HG03108 (cell line): Measurements from ENCODE around the gene TKT.

ENCODE experiments used
- ATAC-seq: cut with Tn5 transposase; IDR thresholded peaks from one replicate; pipeline ENCODE4 v1.9.1; 2021; ENCODE audit warnings: moderate library complexity; ENCODE audit not compliant: unreplicated experiment

The TKT gene

DNA sequence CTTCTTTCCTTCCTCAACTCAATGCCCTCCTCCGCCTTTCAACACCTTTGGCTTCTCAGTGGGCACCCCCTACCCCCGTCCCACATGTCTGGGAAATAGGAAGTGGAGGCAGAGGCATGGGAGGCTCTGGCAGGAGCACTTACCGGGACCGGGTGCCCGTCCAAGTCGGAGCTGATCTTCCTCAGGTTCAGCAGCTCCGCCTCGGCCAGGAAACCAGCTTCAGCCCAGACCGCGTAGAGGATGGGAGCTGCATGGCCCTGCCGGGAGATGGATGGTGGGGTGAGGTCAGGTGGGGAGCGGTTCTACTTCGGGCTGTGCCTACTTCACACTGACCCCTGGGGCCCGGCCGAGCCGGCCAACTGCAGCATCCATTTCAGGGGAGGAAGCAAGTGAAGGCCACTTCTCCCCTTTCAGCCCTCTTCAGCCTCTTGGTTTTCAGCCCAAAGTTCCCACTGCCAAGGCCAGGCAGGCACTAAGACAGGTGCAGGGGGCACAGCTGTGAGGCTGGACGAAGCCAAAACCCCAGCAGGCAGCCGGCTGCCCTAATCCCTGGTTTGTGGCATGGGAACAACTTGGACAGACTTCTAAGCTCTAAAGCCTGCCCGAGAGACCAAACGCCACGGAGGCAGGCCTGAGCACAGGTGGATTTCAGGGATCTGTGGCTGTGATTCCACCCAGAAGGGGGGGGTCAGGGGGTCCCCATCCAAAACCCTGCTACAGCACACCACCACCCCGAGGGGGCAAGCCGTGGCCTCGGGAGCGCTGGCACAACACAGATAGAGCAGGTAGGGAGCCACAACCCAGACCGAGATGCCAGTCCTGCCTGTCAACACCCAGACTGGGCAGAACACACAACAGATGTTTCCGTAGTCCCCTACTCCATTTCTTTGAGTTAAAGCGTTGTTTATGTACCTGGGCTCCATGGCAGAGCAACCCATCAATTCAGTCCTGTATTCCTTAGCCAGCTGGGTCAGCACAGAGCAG is 14.5 kb downstream of the TKT start:
- ATAC-seq, result no peak

DNA sequence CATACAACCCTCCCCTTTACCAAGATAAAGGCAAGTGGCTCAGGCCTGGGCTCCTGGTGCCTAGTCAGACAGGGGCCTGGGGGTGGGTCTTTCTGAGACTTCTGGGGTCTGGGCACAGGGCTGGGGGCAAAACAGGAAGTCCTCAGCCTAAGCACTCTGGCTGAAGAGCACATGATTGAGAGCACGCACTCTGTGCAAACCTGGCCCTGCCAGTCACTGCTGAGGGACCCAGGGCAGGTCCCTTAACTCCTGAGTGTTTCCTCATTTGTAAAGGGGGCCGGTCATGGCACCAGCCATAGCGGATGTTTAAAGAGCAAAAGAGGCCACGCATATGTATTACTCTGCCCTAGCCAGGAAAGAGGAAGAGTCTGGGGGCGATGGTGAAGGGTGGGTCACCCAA is 16.0 kb downstream of the TKT start:
- no peak for ATAC-seq

DNA sequence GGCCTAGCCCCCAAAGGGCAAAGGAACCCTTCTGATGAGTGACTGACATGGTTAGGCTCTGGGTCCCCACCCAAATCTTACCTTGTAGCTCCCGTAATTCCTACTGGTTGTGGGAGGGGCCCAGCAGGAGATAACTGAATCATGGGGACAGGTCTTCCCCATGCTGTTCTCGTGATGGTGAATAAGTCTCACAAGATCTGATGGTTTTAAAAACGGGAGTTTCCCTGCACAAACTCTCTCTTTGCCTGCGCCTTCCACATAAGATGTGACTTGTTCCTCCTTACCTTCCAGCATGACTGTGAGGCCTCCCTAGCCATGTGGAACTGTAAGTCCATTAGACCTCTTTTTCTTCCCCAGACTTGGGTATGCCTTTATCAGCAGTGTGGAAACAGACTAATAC is 16.9 kb downstream of the TKT start:
- no peak for ATAC-seq

DNA sequence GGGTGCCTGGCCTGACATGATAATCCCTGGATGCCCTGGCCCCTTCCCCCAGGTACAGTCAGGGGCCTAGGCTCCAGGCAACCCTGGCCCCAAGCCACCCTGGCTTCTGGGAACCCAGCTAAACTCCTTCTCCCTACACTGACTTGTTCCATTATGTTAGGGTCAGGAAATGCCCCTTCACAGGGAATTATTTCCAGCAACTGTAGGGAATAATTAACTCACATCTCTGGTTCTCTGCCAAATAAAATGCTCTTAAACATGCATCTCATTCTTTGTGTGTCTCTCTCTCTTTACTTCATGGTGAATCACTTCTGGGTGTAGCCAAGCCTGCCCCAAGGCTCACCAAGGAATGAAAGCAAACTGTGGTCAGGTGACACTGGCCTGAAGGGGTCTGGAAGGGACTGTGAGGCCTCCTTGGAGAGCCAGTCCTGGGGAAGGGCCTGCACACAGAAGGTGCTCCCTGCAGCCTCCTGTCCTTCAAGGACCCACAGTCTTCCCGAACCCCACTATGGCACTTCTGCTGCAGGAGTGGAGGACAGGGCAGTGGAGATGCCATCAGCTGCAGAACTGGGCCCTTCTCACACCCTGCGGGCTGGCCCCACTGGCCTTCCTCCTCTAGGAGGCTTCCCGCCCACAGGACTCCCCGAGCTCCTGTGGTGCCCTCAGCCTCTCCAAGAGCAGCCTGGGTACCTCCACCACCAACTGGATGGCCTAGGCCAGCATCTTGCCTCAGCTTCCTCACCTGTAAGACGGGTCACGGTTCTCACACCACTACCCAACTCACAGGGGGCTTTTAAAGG is 17.6 kb downstream of the TKT start:
- ATAC-seq, result no peak

DNA sequence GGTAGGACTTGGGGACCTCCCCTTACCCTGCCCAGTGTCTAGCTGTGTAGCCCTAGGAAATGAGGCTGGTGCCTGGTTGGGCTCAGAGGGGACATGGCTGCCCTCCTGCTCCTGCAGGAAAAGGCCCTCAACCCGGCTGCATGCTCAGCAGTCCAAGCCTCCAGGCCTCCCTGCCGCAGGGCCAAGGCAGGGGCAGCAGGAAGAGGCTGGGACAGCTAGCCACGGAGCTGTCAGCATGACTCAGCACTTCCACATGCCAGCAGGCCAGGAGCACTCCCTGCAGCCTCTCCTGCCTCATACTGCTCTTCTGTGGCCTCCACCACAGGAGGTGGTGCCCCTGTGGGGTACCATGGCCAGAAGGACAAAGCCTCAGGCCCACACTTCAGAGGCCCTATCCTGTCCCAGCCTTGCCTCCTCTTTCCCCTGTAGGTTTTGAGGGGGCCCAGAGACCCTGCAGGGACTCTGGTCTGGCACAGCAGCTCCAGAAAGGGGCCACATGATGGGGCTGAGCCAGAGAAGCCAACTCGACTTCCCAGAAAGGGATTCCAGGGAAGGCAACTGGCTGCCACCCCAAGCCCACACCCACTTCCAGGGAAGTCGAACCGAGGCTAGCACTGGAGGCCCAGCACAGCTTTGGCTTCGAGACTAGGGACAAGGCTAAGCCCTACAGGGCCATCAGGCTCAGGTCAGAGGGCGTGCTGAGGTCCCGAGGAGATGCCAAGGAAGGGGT is 19.5 kb downstream of the TKT start:
- no peak for ATAC-seq

DNA sequence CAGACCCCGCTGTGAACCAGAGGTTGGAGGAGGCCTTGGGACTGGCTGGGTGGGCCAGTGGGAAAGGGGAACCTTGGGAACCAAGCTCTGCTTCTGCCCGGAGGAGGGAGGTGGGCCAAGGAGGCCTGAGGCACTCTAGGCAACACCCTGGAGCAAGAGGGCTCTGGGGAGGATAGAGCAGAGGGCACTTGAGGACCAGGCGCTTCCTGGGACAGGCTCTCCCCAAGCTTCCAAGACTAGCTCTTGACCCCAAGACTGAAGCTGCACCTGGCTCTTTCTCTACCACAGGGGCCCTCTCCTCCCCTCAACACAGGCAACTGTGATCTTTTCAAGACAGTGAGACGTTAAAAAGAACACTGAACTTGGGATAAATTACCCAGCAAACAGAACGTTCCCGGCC is 20.3 kb downstream of the TKT start:
- ATAC-seq, result no peak

DNA sequence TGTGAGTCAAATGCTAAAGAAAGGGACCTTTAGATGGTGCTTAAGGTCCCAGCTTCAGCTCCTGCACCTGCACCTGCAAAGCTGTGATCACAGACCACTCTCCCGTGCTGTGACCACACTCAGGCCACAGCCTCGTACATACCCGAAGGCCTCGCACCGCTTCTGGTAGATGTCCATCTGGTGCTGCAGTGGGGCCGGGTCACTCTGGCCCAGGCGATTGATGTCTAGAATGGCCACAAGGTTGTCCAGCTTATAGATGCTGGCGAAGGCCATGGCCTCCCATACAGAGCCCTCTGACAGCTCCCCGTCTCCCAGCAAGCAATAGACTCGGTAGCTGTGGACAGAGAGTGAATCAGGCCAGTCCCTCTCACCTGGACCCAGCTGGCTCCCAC is 21.0 kb downstream of the TKT start:
- no peak for ATAC-seq

DNA sequence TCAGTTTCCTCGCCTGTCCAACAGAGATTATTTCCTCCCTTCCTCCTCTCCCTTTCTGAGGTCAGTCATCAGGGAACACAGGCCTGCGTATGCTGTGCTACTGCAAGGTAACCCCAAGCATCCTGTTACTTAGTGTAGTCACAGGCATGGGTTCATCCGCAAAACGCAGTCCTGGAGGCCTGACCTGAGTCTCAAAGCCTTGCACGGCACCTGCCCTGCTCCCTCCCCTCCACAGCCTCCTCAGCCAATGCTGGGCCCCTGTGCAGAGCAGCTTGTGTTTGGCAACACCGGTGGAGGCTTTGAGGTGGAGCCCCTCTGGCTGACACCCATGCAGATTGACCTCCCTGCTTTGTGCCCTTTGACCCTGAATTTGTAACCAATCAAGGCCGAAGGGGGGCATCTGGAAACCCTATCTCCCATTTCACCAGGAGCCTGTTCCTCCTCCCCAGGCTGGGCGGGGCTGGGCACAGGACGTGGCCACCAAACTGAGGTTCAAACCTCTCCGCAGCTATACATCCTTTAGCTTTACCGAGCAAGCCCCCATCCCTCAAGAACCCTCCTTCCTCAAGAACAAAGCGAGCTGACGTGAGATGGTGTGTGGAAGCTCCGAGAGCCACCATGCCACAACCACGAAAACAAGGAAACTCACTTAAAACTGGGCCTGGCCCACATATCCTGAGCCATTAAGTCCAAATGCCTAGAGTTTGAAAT is 21.5 kb downstream of the TKT start:
- ATAC-seq, result no peak

DNA sequence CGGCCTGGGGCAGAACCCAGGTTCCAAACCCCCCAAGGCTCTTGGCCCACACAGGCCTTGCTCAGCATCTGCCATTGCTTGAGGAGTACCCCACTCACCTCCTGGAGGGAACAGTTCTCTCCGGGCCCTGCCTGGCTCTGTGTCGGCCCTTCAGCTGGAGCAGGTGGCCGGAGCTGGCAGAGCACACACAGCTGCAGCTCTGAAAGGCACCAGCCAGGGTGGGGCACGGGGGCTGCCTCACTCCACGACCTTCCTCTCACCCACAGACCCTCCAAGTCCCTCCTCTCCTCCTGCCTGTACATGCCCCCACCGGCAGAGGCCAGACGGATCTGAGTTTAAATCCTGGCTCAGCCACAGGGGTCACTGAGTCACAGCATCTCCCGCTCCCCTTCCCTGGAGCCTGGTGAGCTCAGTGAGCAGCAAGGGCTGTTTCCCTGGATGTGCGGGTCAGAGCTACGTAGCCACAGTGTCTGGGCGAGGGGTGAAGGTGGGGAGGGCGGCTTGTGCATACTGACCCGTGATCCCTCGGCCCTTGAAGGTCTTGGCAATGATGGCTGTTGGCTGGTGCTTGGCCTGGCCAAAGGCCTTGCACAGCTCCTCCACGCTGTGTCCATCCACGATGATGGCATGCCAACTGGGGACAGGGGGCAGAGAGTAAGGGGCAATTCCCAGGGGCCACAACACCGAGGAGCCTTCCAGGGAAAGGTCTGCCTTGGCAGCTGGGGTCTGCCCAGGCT is 23.0 kb downstream of the TKT start:
- no peak for ATAC-seq

DNA sequence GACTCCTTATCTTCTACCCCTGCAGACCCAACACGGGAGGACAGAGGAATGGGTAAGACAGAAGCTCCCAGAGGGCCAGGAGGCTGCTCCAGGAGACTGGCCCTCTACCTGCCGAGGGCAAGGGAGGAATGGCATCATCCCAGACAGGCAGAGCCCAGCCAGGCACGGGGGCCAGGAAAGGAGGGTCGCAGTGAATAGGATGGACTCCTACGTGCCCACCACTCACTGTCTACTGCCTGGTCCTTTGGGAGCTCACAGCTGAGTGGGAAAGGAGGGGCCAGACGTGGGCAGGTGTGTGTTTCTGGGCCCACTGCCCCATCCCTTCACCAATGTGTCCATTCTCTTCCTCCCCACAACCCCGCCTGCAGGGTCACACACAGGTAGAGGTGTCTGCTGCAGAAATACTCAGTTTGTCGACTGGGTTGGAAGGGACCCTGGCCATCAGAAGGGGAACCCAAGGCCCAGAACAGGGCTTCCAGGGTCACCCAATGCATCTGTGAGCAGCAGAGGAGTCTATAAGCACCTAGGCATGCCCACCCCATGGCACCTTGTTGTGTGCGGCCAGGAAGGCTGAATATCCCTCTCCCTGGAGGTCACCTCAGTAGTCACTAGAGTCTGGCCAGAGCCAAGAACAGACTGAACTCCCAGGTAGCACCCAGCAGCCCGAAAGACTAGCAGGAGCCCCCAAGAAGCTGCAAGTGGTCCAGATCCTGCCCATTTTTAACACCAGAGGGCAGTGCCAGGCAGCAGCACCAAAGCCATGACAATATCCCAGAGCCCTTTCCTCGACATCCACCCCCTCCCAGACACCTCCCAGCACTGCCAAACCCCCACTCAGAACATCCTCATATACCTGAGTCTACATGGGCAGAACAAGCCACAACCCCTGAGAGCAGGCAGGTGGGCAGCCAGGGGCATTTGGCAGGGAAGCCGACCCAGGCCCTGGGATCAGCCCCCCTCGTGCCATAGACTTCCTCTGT is 24.0 kb downstream of the TKT start:
- ATAC-seq, result no peak

DNA sequence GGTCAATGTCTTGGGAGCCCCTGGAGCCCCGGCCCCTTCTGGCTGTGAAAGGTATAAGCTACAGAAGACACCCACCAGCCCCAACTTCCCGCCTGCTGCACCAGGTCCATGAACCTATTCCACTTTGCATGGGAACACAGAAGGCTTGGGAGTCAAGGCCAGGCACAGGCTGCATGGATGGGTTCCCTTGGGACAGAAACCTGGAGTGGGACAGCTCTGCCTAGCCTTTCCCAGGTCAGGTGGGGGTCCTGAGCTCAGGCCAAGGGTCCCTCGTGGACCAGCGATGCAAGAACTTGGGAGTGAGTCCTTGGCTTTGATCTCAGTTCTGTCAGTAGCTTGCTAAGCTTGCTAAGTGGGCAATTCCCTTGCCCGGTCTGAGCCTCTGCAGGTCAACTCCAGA is 25.0 kb downstream of the TKT start:
- no peak for ATAC-seq

DNA sequence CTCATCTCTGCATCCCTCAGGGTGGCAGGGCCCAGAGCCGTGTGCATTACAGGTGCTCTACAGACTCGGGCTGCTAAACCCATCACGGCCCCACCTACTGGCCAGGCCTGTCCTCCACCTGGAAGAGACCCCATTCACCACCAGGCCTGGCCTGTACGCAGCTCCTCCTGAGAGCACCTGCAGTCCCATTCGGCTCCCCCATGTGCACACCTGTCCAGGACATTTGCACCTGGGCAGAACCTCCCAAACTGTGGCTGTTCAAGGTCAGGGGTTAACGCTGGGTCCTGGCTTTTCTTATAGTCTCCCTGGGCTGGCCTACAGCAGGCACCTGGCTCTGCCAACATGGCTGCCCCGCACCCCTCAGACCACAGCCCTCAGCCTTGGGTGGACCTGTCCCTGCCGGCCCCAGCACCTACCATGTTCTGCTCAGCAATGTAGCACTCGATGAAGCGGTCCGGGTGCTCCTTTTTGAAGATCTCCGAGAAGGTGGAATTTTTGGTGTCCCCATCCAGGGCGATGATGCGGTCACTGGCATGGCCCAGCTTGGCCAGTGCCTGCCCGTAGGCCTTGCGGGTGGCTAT is 25.7 kb downstream of the TKT start:
- ATAC-seq, result no peak

DNA sequence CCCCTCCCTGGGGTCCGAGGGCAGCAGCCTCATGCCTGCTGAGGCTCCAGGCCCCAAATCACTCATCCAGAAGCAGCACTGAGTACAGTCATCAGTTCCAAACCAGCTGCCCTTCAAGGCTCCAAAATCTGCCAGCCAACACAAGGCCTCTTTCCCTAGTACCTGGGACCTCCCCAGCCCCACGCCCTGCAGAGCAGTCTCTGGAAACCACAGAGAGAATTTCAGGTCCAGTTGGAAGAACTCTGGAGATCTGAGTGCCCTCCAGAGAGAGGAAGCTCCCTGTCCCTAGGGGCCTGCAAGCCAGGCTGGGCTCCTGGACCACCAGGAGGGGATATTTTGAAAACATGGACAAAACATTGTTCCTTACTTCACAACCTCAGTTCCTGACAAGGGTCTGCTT is 26.2 kb downstream of the TKT start:
- no peak for ATAC-seq

DNA sequence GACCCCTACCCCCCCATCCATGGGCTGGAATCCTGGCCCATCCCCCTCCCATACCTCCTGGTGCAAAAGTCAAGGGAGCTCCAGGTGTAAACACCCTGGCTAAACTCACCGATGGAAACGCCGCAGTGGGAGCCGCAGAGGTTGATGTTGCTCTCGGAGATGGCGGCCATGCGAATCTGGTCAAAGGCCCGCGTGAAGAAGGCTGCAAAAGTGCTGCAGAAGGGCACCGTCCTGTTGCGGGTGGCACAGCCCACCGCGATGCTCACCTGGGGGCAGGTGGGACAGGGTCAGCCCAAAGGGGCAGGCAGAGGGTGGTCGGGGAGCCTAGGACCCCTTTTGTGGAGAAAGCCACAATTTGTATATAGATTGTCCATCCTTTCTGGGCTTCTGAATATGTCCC is 26.7 kb downstream of the TKT start:
- ATAC-seq, result no peak

DNA sequence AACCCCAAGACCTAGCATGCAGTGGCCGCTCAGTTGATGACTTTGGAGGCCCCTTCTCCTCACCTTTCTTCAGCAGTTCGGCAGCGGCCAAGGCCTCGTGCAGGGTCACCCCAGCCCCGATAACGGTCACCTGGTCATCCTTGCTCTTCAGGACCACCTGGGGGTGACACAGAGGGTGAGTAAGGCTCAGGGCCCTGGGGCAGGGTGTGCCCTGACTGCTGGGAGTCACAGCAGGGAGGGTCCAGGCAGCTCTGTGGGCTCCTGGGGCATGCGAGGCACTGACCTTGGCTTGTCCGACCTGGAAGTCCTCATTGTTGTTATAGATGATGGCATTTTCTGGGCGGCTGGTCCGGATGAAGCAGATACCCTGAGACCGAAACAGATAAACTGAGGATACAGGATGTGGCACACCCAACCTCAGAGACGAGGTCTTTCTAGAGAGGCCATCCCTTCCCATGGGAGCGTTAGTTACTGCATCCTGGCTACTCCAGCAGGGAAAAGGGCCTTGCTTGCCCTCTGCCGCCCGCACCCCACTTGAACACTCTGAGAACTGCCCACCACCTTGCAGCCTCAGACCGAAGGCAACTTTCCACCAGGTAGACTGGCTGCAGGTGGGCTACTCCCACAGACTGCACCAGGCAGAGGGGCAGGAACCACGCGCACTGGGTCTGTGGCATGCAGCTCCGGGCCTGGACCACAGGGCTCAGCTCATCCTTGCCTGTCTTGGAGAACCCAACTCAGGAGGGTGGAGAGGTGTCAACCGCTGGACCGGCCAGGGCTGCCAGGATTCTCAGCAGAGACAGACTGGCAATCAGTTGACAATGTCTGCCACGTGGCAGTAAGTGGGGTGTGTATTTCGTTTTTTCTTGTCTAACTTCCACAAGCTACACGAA is 27.6 kb downstream of the TKT start:
- no peak for ATAC-seq

DNA sequence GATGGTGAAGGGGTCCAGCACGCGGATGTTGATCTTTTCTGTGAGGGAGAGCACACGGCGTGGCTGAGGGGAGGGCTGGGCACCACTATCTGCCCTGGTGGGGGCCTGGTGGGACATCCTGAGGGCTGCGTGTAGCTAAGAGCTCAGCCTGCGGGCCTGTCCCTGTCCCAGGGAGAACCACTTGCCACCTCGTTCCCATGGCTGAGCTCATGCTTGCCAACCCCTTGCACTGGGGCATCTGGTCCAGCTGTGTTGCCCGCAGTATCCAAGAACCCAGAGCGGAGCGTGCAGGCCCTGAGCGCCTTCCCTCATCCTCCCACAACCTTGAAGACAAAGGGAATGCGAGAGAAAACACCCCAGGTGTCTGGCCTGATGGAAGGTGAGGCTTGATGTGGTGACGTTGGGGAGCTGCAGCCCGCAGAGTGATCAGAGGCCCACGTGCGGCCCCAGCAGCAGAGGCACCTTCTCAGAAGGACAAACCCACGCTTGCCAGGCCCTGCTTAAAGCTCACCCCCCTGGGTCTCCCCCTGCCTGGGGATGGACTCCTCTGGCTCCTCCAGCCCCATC is 28.9 kb downstream of the TKT start:
- ATAC-seq, result no peak

DNA sequence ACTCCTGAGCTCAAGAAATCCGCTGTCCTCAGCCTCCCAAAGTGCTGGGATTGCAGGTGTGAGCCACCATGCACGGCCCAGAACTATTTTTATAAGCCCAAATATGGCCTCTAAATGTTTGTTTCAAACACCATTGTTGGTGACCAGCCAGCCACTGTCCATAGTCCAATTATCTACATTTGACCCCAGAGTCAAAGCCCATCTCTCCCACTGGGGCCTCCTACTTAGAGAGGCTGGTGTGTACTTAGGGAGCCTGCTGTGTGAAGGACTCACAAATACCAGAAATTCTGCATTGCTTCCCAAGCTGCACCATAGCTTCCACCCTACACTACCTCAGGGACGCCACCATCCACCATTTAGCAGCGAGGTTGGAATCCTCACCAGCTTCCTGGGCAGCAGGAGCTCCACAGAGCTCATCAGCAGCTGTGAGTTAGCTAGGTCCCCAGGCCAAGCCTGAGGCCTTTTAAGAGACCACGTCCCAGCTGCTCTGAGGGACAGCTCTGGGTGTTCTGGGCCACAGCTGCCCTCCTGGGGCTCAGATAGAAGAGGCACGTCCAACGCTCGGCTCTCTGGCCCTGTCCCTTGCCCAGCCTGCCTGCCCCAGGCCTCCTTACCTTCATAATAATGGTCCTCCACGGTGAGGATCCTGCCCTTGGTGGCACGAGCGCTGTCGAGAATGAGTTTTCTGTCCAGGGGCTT is 29.5 kb downstream of the TKT start:
- ATAC-seq, result no peak
